ENCODE measurements around the gene LACRT.

LACRT gene

GRCh38 chr12:54612225-54612750 is 22.4 kb downstream of the LACRT start:
- TF ChIP-seq TAF1 (IDR thresholded peaks at IDR 0.05; ENCODE audit: low read depth) (no peak), FOXM1 (IDR thresholded peaks at IDR 0.05; ENCODE audit: borderline replicate concordance, low read depth) (no peak), REST (IDR thresholded peaks at IDR 0.05; ENCODE audit: low read depth) (no peak), ZBTB7A (IDR thresholded peaks at IDR 0.05; ENCODE audit: low read depth) (no peak), RAD21 (IDR thresholded peaks at IDR 0.05; ENCODE audit: low read depth) (no peak), EGR1 (IDR thresholded peaks at IDR 0.05) (no peak), TEAD4 (IDR thresholded peaks at IDR 0.05) (no peak), NFIC (IDR thresholded peaks at IDR 0.05) (no peak), YY1 (IDR thresholded peaks at IDR 0.05; ENCODE audit: low read depth) (no peak), CREB1 (IDR thresholded peaks at IDR 0.05; ENCODE audit: low read depth) (no peak), CEBPB (IDR thresholded peaks at IDR 0.05) (no peak), EP300 (IDR thresholded peaks at IDR 0.05; ENCODE audit: borderline replicate concordance) (no peak), TCF12 (IDR thresholded peaks at IDR 0.05; ENCODE audit: low read depth) (no peak)
- TF ChIP-seq, protein P1, sequence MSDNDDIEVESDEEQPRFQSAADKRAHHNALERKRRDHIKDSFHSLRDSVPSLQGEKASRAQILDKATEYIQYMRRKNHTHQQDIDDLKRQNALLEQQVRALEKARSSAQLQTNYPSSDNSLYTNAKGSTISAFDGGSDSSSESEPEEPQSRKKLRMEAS (IDR thresholded peaks at IDR 0.05), result no peak
- TF ChIP-seq, protein P2, sequence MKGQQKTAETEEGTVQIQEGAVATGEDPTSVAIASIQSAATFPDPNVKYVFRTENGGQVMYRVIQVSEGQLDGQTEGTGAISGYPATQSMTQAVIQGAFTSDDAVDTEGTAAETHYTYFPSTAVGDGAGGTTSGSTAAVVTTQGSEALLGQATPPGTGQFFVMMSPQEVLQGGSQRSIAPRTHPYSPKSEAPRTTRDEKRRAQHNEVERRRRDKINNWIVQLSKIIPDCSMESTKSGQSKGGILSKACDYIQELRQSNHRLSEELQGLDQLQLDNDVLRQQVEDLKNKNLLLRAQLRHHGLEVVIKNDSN (IDR thresholded peaks at IDR 0.05), result no peak

DNA sequence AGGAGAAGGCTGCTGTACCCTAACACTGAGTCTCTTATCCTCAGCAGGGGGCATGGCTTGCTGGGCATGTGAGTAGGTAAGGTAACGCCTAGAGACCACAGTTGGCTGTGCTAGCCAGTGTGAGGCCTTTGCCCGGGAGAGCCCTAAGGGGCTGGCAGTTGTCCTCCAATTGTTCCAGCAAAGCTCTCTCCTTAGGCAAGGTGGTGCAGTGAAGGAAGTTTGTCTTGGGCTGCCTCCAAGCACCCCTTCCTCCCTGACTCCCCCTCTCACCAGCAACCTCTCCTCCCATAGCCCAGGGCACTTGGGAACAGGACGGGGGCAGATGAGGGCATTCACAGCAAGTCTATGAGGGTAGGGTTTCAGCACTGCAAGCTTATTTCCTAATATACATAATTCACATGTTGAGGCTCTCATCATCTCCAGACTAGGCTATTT is 23.0 kb downstream of the LACRT start:
- 0 out of 2 replicates have a peak, but pooled peaks have one; percentile 12 for TF ChIP-seq NFIC (IDR thresholded peaks at IDR 0.05)
- TF ChIP-seq, protein P2 (IDR thresholded peaks at IDR 0.05), result no peak
- TF ChIP-seq EP300 (IDR thresholded peaks at IDR 0.05; ENCODE audit: borderline replicate concordance), result peak; percentile 53; the same call in 1 of the 2 replicates

DNA sequence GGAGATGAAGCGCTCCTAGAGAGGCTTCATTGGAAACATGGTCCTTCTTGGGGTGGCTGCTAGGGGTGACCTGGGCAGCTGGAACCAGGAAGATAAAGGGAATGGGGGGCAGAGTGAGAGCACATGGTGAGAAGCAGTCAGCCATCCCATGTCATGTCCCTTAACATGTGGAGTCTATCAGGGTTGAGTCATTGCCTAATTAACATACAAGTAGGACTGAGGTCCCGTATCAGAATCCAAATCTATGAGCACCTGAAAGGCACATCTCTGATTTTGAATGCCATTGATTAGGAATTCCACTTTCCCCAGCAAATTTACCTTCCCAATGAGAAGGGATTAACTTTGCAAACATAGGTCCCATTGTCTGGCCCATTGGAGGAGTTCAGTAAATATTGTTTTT is 25.9 kb downstream of the LACRT start:
- TF ChIP-seq TCF12 (IDR thresholded peaks at IDR 0.05; ENCODE audit: low read depth), result no peak
- TF ChIP-seq, protein P1 (IDR thresholded peaks at IDR 0.05), result no peak
- TF ChIP-seq CREB1 (IDR thresholded peaks at IDR 0.05; ENCODE audit: low read depth), result no peak
- TF ChIP-seq, protein P2 (IDR thresholded peaks at IDR 0.05), result no peak
- no peak for TF ChIP-seq TAF1 (IDR thresholded peaks at IDR 0.05; ENCODE audit: low read depth)
- no peak for TF ChIP-seq EGR1 (IDR thresholded peaks at IDR 0.05)
- no peak for TF ChIP-seq TEAD4 (IDR thresholded peaks at IDR 0.05)
- TF ChIP-seq RAD21 (IDR thresholded peaks at IDR 0.05; ENCODE audit: low read depth), result no peak
- no peak for TF ChIP-seq EP300 (IDR thresholded peaks at IDR 0.05; ENCODE audit: borderline replicate concordance)
- no peak for TF ChIP-seq FOXM1 (IDR thresholded peaks at IDR 0.05; ENCODE audit: borderline replicate concordance, low read depth)

DNA sequence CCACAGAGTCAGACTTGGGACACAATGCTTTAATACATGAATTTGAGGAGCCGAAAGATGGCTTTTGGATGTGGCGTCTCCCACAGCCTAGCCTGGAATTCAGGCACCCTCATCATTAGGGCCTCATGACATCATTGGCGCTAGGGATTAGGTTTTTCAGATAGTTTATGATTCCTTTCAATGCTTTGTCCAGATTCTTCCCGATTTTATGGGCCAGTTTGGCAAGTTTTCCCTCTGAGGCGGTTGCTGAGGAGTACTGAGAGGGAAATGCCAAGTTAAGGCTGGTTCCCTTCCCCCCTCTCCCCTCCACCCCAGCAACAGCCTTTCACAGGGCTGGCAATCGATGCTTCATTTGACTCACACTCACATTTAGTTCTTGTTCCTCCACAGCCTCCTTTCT is 26.5 kb downstream of the LACRT start:
- no peak for TF ChIP-seq NFIC (IDR thresholded peaks at IDR 0.05)
- TF ChIP-seq ZBTB7A (IDR thresholded peaks at IDR 0.05; ENCODE audit: low read depth), result no peak
- TF ChIP-seq RAD21 (IDR thresholded peaks at IDR 0.05; ENCODE audit: low read depth), result no peak
- TF ChIP-seq TEAD4 (IDR thresholded peaks at IDR 0.05), result no peak
- TF ChIP-seq, protein P1 (IDR thresholded peaks at IDR 0.05), result no peak
- TF ChIP-seq CEBPB (IDR thresholded peaks at IDR 0.05), result no peak
- TF ChIP-seq REST (IDR thresholded peaks at IDR 0.05; ENCODE audit: low read depth), result no peak
- TF ChIP-seq FOXM1 (IDR thresholded peaks at IDR 0.05; ENCODE audit: borderline replicate concordance, low read depth), result no peak
- TF ChIP-seq, protein P2 (IDR thresholded peaks at IDR 0.05), result no peak
- no peak for TF ChIP-seq EP300 (IDR thresholded peaks at IDR 0.05; ENCODE audit: borderline replicate concordance)
- TF ChIP-seq TAF1 (IDR thresholded peaks at IDR 0.05; ENCODE audit: low read depth), result no peak
- TF ChIP-seq EGR1 (IDR thresholded peaks at IDR 0.05), result no peak
- no peak for TF ChIP-seq TCF12 (IDR thresholded peaks at IDR 0.05; ENCODE audit: low read depth)
- no peak for TF ChIP-seq CREB1 (IDR thresholded peaks at IDR 0.05; ENCODE audit: low read depth)
- TF ChIP-seq YY1 (IDR thresholded peaks at IDR 0.05; ENCODE audit: low read depth), result no peak

DNA sequence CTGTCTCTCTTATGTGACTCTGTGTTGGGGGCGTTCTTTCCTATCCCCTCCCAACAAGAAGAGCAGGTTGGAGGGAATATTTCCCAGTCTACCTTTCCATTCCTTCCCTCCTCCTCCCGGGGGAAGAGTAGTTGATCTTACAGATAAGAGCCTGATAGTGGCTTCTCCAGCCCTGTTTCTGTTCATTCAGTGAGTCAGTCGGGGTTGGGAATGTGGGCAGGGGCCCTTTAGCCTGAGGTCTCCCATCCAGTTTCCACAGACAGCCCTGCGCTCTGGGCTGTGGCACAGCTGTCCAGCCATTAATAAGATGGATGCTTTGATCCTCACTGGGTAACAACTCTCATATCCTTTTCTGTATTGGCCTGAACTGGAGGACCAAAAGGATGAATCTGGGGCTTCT is 28.1 kb downstream of the LACRT start:
- no peak for TF ChIP-seq TCF12 (IDR thresholded peaks at IDR 0.05; ENCODE audit: low read depth)
- TF ChIP-seq TAF1 (IDR thresholded peaks at IDR 0.05; ENCODE audit: low read depth), result no peak
- TF ChIP-seq EP300 (IDR thresholded peaks at IDR 0.05; ENCODE audit: borderline replicate concordance), result no peak
- TF ChIP-seq EGR1 (IDR thresholded peaks at IDR 0.05), result no peak
- no peak for TF ChIP-seq REST (IDR thresholded peaks at IDR 0.05; ENCODE audit: low read depth)
